Measurements from ENCODE around the gene CFP.

DNA sequence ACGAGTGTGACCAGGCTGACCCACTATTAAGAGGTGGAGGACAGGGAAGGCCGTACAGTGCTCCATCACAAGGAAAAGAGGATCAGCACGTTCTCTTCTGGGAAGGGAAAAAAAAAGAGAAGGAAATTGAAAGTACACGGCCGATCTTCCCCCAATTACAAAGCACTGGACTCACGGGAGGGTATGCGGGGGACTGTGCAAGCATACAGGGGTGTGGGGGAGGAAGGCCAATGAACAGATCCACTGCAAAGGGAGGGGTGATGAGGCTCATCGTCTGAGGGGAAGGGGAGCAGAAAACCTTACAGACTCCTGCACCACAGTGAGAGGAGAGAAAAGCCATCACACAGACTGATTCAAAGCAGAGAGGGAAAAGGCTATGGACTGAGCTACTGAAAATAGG lies 19.5 kb upstream of the CFP start:
- TF ChIP-seq, protein P1, sequence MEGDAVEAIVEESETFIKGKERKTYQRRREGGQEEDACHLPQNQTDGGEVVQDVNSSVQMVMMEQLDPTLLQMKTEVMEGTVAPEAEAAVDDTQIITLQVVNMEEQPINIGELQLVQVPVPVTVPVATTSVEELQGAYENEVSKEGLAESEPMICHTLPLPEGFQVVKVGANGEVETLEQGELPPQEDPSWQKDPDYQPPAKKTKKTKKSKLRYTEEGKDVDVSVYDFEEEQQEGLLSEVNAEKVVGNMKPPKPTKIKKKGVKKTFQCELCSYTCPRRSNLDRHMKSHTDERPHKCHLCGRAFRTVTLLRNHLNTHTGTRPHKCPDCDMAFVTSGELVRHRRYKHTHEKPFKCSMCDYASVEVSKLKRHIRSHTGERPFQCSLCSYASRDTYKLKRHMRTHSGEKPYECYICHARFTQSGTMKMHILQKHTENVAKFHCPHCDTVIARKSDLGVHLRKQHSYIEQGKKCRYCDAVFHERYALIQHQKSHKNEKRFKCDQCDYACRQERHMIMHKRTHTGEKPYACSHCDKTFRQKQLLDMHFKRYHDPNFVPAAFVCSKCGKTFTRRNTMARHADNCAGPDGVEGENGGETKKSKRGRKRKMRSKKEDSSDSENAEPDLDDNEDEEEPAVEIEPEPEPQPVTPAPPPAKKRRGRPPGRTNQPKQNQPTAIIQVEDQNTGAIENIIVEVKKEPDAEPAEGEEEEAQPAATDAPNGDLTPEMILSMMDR (IDR thresholded peaks at IDR 0.05) = no peak
- no peak for TF ChIP-seq POLR2A (IDR thresholded peaks at IDR 0.05)
